PFSK-1 (cell line): ENCODE data around the gene H6PD.

ENCODE experiments used
- FOXP2 ChIP-seq: optimal IDR thresholded peaks from 2 replicates; pipeline ENCODE3; 2011; ENCODE audit warnings: borderline replicate concordance, control low read depth, inconsistent platforms; ENCODE audit not compliant: insufficient read depth; ENCODE audit errors: extremely low read length, extremely low read depth
- POLR2AphosphoS5 ChIP-seq: IDR thresholded peaks from 2 replicates; pipeline ENCODE4 v1.6.1; 2012; ENCODE audit warnings: low read depth, mild to moderate bottlenecking, control low read depth, low read length, moderate library complexity
- SIN3A ChIP-seq: IDR thresholded peaks from 2 replicates; pipeline ENCODE4 v1.6.1; 2012; ENCODE audit warnings: mild to moderate bottlenecking, low read length, moderate library complexity, borderline replicate concordance; ENCODE audit not compliant: insufficient read depth
- TAF1 ChIP-seq: IDR thresholded peaks from 2 replicates; pipeline ENCODE4 v1.6.1; 2012; ENCODE audit warnings: low read length, control low read depth, borderline replicate concordance; ENCODE audit not compliant: insufficient read depth
- TF ChIP-seq, protein P1 (sequence below), 2 experiments: IDR thresholded peaks; 2 replicates each; pipeline versions ENCODE4 v1.6.1 to v1.8.0; 2011 to 2012; ENCODE audit warnings: low read depth in 2 of 2, low read length in 2 of 2, control low read depth in 1 of 2, inconsistent platforms in 1 of 2, mild to moderate bottlenecking in 1 of 2, moderate library complexity in 1 of 2; ENCODE audit not compliant: insufficient read depth in 1 of 2

Gene H6PD

DNA sequence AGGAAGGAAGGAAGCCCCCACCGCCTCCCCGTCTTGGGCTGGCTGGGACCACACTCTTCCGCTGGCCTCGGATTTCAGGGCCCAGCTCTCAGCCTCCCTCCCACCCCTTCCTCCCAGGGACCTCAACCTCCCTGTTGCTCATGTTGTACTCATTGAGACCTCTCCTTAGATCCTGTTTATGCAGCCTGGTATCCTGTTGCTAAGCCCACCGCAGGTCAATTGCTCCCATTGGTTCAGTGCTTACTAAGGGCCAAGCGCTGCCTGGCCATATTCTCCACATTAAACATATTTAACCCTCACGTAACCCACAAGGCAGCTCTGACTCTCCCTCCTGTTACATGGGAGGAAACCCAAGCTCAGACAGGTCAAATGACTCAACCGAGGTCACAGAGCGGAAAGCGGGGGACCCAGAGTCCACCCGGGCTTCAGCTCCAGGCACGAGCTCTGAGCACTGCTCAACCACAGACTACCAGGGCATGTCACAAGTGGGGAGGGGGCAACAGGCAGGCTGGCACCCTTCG is 23.2 kb upstream of the H6PD start:
- TF ChIP-seq FOXP2 (peak; percentile 65), POLR2AphosphoS5 (no peak)

DNA sequence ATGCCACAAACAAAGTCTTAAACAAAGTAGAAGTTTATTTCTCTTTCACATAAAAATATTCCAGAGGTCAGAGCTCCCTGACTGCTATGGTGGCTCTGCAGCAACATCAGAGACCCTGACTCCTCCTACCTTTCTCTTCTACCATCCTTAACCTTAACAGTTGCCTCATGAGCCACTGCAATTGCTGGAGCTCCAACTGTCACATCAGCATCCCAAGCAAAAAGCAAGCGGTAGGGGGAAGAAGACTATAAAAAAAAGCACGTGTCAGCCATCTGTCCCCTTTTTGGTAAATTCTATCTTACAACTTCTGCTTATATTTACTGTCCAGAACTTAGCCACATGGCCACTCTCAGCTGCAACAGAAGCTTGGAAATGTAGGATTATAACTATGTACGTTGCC is 21.8 kb upstream of the H6PD start:
- no peak for TF ChIP-seq SIN3A
- no peak for TF ChIP-seq FOXP2
- no peak for TF ChIP-seq POLR2AphosphoS5
- TF ChIP-seq, protein P1, sequence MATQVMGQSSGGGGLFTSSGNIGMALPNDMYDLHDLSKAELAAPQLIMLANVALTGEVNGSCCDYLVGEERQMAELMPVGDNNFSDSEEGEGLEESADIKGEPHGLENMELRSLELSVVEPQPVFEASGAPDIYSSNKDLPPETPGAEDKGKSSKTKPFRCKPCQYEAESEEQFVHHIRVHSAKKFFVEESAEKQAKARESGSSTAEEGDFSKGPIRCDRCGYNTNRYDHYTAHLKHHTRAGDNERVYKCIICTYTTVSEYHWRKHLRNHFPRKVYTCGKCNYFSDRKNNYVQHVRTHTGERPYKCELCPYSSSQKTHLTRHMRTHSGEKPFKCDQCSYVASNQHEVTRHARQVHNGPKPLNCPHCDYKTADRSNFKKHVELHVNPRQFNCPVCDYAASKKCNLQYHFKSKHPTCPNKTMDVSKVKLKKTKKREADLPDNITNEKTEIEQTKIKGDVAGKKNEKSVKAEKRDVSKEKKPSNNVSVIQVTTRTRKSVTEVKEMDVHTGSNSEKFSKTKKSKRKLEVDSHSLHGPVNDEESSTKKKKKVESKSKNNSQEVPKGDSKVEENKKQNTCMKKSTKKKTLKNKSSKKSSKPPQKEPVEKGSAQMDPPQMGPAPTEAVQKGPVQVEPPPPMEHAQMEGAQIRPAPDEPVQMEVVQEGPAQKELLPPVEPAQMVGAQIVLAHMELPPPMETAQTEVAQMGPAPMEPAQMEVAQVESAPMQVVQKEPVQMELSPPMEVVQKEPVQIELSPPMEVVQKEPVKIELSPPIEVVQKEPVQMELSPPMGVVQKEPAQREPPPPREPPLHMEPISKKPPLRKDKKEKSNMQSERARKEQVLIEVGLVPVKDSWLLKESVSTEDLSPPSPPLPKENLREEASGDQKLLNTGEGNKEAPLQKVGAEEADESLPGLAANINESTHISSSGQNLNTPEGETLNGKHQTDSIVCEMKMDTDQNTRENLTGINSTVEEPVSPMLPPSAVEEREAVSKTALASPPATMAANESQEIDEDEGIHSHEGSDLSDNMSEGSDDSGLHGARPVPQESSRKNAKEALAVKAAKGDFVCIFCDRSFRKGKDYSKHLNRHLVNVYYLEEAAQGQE (IDR thresholded peaks at IDR 0.05; ENCODE audit: insufficient read depth in 1 of 2, low read depth in 2 of 2, low read length in 2 of 2), result no peak
- no peak for TF ChIP-seq TAF1

DNA sequence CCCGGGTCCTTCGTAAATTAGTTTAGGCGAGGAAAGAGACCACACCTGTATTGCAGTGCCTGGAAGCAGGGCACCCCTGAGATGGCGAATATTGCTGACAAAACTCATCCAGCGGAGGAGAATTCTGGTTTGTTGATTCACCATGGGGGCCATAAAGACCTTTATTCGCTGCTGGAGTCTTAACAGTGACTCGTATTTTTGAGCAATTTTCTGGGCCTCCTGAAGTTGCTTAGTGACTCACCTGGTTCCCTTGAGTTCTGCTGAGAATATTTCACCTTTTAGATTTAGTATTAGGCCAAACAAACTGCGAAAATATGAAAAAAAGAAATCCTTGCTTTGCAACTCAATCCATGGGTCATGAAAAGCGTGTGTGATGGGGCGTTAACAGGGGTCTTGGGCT is 20.6 kb upstream of the H6PD start:
- no peak for TF ChIP-seq FOXP2
- no peak for TF ChIP-seq POLR2AphosphoS5
- no peak for TF ChIP-seq TAF1
- TF ChIP-seq SIN3A, result no peak
- TF ChIP-seq, protein P1 (IDR thresholded peaks at IDR 0.05; ENCODE audit: insufficient read depth in 1 of 2, low read depth in 2 of 2, low read length in 2 of 2), result no peak

DNA sequence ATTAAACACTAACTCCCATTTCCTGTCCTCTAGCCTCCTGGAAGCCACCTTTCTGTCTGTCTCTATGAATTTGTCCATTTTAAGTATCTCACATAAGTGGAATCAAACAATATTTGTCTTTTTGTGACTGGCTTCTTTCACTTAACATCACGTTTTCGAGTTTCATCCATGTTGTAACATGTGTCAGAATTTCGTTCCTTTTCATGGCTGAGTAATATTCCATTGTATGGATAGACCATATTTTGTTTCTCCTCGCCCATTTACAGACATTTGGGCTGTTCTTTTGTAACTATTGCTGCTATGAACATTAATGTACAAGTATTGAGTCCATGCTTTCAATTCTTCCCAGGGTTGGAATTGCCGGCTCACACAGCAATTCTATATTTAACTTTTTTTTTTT is 15.7 kb upstream of the H6PD start:
- TF ChIP-seq SIN3A (no peak), FOXP2 (no peak), POLR2AphosphoS5 (no peak), TAF1 (no peak)
- TF ChIP-seq, protein P1 (IDR thresholded peaks at IDR 0.05; ENCODE audit: insufficient read depth in 1 of 2, low read depth in 2 of 2, low read length in 2 of 2), result no peak

DNA sequence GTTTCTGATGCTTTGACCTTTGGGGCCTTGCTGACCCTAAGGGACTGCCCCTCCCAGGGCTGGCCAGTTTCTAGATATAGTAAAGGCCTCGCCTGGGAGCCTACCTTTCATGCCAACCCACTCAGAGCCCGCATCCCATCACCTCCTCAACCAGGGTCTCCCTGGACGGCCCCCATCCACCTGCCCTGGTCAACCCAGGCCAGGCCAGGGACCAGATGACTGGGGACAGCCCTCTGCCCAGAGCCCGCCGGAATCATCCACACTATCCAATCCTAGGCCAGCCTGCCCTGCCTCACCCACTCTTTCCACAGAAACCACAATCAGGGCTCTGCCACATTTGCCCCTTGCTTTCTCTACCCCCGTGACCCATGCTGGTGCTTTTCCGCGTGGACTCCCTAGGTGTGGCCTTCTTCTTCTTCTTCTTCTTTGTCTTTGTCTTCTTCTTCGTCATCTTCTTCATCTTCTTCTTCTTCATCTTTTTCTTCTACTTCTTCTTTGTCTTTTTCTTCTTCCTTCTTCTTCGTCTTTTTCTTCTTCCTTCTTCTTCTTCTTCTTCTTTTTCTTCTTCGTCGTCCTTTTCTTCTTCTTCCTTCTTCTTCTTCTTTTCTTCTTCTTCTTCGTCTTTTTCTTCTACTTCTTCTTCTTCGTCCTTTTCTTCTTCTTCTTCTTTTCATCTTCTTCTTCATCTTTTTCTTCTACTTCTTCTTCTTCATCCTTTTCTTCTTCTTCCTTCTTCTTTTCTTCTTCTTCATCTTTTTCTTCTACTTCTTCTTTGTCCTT is 11.5 kb upstream of the H6PD start:
- TF ChIP-seq FOXP2, result no peak
- no peak for TF ChIP-seq TAF1
- no peak for TF ChIP-seq POLR2AphosphoS5
- TF ChIP-seq, protein P1 (IDR thresholded peaks at IDR 0.05; ENCODE audit: insufficient read depth in 1 of 2, low read depth in 2 of 2, low read length in 2 of 2), result no peak
- no peak for TF ChIP-seq SIN3A
